Measurements from ENCODE around the gene FIGNL1.

Gene FIGNL1

DNA sequence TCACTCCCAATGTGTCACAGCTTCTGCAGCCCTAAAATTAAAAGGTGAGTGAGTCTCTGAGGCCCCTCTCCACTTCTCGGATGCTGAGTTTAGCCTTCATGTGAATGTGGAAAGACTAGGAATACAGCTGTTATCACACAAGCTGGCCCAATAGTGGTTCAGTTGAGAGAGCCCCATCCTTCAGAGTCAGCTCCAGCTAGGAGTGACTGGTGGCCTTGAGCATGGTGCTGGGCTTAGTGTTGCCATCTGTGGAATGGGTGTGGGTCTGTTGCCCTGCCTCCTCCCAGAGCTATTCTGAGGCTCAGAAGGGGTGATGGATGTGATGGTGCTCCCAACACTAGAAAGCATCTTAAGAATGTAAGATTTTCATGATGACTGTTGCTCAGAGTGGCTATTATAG, 55.8 kb downstream of the FIGNL1 start:
- DNase-seq: no peak
